ENCODE data around the gene KDF1.
"Not testable (repeated sequence)": the region's sequence is repeated elsewhere in the genome, so short reads cannot be mapped to it uniquely, and the experiment has no call there.

KDF1 gene

DNA sequence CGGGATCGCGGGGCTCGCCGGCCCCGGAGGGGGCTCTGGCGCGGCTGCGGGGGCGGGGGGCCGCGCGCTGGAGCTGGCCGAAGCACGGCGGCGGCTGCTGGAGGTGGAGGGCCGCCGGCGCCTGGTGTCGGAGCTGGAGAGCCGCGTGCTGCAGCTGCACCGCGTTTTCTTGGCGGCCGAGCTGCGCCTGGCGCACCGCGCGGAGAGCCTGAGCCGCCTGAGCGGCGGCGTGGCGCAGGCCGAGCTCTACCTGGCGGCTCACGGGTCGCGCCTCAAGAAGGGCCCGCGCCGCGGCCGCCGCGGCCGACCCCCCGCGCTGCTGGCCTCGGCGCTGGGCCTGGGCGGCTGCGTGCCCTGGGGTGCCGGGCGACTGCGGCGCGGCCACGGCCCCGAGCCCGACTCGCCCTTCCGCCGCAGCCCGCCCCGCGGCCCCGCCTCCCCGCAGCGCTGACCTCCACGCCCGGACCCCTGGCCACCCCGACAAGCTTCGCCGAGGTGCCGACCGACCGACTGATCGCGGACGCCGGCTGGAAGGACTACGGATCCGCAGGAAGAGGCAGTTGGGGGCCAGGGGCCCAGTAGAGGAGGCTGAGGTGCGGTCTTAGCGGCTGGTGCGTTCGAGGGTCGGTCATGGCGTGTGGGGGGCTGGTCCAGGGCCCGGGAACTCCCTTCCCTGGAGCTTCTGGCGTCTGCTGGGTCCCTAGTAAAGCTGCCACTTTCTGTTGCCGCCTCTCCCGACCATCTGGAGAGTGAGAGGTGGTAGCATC is 33.9 kb upstream of the KDF1 start:
- no peak for DNase-seq (ENCODE audit: low spot score)

DNA sequence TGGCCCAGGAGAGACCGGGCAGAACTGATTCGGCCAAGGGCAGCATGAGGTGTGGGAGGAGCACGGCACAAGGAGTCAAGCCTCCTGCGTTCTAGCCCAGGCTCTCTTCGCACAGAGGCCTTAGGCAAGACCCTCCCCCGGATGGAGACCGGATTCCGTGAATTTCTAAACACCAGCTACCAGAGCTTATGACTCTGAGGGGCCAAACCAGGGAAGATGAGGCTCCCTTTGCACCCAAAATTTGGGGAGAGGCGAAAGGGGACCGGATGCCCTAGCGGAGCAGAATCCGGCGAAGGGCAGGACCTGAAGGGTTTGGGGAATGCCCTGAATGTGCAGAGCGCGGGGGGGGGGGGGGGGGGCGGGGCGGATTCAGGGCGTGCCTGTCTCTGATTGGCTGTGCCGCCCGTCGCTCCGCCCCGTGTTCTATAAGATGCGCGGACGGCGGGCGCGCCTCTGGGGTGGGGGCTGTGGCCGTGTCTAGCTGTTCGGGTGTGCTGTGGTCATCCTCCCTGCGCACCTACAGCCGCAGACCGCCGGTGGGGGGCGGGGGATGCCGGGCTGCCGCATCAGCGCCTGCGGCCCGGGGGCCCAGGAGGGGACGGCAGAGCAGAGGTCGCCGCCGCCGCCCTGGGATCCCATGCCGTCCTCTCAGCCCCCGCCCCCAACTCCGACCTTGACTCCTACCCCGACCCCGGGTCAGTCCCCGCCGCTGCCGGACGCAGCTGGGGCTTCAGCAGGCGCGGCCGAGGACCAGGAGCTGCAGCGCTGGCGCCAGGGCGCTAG is 33.2 kb upstream of the KDF1 start, which contains the start of gene TRNP1:
Gene TRNP1, plus strand, starts transcription at position 456 of the 783 bp plus-strand sequence. Its CDS starts 95 bp downstream, at position 551.
- DNase-seq (ENCODE audit: low spot score): no peak

DNA sequence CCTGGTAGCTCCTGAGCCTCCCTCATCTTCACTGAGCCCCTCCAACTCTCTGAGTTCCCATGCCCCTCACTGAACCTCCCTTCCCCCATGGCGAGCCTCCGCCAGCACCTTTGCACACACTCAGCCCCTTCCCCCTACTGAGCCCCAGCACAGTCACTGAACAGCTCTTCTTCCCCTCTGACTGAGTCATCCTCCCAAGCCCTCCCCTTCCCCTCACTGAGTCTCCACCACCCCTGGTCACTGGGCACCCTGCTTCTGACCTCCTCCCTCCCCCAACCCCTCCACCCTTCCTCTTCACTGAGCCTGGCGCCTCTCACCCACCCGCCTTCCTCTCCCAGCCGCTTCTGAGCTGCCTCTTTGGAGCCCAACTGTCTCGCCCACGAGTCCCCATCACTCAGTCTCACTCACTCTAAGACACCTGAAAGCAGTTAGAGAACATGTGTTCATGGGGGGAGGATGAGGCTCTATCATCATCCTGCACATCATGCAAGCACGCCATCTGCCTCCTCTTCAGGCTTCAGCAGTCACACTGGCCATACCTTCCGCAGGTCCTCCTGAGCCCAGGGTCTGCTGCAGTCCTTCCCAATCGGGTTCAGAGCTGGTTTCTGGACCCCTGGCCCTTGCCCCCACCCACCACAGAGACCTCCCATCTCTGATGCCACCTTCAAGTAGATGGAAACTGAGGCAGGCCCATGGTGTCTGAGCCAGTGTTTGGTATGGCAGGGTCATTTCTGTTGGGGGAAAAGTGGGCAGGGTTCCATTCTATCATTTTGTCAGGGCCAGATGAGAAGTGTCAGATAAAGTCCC is 31.2 kb upstream of the KDF1 start:
- DNase-seq (ENCODE audit: low spot score): no peak

DNA sequence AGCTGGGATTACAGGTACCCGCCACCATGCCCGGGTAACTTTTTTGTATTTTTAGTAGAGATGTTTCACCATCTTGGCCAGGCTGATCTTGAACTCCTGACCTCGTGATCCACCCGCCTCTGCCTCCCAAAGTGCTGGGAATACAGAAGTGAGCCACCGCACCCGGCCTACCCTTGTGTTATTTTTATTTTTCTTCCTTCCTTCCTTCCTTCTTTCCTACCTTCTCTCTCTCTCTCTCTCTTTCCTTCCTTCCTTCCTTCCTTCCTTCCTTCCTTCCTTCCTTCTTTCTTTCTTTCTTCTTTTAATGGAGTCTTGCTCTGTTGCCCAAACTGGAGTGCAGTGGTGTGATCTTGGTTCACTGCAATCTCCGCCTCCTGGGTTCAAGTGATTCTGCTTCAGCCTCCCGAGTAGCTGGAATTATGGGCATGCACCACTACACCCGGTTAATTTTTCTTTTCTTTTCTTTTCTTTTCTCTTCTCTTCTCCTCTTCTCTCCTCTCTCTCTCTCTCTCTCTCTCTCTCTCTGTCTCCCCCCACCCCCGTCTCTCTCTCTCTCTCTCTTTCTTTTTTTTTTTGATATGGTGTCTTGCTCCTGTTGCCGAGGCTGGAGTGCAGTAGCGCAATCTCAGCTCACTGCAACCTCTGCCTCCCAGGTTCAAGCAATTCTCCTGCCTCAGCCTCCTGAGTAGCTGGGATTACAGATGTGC is 29.3 kb upstream of the KDF1 start:
- not testable (repeated sequence) for DNase-seq (ENCODE audit: low spot score)

DNA sequence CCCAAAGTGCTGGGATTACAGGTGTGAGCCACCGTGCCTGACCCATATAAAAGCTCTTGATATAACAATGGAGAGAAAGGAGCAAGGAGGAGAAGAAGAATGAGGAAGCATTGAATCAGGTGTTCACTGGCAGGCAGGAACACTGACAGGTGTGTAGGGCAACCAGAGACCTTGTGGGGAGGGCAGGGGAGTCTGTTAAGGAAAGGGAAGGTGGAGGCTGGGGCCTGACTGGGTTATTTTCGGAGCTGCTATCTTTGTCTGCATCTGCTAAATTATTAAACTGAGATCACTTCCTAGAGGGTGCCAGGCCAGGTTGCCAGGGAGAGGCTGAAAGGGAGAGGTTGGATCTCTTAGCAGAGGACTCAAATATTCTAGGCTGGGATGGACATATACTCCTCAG is 26.4 kb upstream of the KDF1 start:
- DNase-seq (ENCODE audit: low spot score): no peak

DNA sequence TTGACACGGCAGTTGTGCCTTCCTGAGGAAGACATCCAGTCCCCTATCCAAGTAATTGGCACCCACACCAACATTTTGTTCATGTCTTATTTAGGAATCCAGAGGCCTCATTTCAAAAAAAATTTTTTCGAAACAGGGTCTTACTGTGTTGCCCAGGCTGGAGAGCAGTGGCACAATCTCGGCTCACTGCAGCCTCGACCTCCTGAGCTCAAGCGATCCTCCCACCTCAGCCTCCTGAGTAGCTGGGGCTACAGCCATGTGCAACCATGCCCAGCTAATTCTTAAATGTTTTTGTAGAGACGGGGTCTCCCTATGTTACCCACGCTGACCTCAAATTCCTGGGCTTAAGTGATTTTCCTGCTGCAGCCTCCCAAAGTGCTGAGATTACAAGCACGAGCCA is 24.0 kb upstream of the KDF1 start:
- DNase-seq (ENCODE audit: low spot score): no peak

DNA sequence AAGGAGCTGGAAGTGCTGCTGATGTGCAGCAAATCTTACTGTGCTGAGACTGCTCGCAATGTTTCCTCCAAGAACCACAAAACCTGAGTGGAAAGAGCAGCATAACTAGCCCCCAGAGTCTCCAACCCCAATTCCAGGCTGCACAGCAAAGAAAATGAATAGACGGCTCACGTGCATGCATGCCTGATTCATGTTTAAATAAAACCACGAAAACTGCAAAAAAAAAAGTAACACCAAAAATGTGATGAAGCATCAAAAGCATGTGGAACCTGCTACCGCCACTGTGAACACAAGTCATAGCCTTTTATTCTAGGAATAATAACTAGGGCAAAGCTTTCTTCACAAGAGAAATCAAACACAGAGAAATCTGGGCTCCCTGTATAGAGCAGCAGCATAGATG is 23.6 kb upstream of the KDF1 start:
- DNase-seq (ENCODE audit: low spot score): no peak

DNA sequence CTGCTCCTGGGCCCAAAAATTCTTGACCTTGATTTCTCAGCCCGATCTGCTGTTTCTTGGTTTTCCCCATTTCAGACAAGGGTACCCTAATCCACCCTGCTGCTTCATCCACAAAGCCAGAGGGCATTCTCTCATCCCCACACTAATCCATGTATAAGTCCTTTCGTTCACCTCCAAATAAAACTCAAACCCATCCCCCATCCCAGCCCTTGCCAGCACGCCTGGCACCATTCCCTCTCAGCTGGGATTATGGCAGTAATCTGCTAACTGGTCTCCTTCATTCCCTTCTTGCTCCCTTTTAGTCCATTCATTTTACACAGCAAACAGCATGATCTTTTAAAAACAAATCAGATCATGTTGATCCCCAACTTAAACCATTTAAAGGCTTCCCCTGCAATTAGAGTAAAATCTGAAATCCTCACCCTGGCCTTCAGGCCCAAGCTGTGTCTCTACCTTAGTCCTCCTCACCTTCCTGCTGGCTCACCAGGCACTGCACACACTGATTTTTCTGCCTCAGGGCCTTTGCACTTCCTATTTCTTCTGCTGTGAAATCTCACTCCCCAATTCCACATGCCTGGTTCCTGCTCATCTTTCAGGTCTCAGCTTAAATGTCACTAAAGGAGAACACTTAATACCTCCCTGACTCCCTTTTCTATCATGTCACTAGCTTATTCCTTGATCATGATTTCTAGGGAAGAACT is 21.0 kb upstream of the KDF1 start:
- DNase-seq (ENCODE audit: low spot score): no peak

DNA sequence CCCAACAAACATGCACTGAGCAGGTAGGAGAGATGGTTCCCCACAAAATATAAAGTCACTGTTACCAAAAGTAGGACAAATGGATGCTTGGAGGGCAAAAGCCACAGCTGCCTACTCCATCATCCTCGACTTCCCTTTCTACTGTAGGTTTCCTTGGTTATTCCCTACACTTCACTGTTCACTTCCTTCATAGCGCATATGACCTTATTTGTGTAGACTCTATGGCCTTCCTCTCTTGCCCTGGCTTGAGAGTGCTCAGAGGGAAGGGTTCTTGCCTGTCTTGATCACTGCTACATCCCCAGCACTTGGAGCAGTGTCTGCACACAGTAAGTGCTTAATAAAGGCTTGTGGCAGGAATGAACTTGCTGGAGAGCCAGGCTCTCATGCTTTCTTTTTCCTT is 18.6 kb upstream of the KDF1 start:
- no peak for DNase-seq (ENCODE audit: low spot score)

DNA sequence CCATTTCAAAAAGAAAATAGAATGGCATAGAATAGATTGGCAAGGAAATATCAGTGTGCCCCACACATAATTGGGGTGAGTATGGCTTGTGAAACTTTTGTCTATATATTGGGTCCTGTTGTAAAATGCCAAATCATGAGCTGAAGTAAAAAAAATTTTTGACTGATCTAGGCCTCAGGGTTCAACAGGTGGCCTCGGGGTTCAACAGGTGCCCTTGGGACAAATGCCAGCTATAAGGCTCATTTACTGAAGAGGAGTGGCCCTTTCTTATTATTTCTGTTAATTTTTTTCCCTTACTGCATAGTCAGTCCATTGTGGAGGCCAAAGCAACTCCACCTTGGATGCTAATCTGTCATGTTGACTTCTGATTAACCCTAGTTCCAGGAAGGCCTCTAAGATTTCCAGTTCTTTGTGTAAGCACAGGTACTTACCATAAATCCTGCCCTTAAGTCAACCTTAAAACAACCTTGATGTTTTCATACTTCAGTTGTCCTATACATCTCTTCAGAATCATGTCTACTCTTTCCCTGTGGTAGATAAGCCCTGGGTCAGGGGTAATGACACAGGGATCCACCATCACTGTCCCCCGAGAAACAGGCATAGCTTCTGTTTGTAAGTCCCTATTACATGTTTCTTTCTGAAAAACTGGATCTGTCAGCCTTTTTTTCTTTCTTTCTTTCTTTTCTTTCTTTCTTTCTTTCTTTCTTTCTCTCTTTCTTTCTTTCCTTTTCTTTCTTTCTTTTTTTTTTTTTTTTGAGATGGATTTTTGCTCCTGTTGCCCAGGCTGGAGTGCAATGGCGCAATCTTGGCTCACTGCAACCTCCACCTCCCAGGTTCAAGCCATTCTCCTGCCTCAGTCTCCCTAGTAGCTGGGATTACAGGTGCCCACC is 16.6 kb upstream of the KDF1 start:
- no peak for DNase-seq (ENCODE audit: low spot score)

DNA sequence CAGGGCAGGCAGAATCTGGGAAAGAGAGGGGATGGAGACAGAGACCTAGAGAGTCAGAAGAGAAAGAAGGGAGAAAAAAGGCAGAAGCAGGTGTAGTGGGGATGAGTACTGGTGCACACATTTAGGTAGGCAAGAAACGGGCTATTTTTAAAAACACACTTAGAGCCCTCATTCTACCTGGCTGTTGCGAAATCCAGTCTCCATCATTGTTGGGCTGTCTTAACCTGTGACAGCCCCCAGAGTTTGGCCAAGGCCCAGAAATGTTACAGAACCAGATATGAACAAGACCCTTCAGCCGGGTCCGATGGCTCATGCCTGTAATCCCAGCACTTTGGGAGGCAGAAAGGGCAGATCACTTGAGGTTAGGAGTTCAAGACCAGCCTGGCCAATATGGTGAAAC is 12.6 kb upstream of the KDF1 start:
- DNase-seq (ENCODE audit: low spot score): no peak

DNA sequence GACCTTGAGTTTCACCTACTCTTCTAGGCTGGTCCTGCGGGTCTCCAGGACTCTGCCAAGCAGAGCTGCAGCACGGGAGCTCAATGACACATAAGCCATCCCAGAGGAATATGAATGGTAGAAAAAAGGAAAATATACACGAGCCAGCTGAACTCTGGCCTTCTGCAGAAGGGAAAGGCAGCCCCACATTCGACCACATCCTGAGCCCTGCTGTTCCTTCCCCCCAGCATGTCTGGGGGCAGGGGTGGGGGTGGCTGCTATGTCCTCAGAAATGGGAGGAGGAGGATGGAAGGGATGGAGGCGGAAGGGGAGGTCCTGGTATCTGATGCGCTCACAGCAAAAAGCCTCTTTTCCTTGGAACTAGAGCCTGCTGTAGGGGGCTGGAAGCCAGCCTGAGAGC is 12.1 kb upstream of the KDF1 start:
- no peak for DNase-seq (ENCODE audit: low spot score)

DNA sequence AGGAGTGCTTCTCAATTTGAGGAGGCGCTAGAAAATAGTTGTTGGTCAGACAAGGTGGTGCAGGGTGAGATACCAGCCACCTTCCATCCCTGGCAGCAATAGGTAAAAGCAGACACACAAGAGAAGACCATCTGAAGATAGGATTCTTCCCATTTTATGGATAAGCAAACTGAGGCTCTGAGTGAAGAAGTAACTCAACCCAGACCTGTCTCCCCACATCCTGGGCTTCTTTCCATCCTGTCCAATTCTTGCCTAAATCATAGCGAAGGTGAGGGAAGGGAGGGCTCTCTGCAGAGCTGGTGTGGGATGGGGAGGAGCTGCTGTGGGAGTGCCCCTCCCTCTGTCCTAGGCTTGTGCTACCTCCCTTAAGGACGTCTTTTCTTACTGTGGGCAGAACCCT is 11.3 kb upstream of the KDF1 start:
- no peak for DNase-seq (ENCODE audit: low spot score)

DNA sequence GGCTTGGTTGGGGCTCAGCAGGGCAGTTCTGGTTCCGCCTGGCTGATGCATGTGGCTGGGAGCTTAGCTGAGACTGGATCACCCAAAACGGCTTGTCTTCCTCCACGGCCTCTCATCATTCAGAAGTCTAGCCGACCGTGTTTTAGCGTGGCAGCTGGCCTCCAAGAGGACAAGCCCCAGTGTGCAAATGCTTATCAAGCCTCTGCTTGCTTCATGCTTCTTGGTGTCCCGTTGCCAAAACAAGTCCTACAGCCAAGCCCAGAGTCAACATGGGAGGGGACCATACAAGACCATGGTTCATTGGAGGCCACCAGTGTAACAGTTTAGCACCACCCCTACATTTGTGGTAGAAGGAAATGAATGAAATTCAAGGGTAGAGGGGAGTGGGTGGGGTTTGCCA is 10.5 kb upstream of the KDF1 start:
- no peak for DNase-seq (ENCODE audit: low spot score)

DNA sequence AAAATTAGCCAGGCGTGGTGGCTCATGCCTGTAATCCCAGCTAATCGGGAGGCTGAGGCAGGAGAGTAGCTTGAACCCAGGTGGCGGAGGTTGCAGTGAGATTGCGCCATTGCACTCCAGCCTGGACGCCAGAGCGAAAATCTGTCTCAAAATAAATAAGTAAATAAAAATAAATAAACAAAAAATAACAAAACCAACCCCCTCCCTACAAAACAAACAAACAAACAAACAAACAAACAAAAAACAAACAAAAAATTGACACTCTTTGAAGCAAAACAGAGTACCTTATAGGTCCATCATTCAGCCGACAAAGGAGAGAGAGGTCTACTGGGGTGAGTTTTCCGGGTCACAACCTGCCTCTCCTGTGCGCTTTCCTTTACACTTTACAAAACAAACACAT is 5.4 kb upstream of the KDF1 start:
- DNase-seq (ENCODE audit: low spot score): no peak

DNA sequence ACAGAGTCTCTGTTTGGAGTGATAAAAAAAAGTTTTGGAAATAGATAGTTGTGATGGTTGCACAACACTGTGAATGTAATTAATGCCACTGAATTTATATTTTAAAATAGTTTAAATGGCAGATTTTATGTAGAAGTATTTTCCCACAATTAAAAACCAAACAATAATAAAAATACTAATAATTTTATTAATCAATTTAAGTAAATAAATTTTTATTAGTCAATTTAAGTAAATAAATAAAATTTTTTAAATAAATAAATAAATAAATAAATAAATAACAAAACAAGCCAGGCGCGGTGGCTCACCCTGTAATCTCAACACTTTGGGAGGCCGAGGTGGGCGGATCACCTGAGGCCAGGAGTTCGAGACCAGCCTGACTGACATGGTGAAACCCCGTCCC is 4.9 kb upstream of the KDF1 start:
- no peak for DNase-seq (ENCODE audit: low spot score)

DNA sequence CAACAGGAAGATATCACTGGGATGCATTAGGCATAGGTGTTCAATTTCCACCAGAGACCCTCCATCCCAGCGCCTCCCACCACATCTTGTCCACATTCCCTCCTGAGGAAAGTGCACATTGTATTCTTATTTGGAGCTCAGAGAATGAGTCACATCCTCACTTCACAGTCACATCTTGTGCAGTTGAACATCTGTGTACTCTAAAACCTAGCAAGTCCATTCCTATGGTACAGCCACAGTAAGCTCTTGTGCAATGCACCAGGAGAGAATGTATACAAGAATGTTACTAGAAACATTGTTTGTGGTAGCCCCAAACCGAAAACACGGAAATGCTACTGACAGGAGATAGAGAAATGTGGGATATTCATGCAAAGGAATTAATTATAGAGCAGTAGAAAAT is 1.6 kb upstream of the KDF1 start:
- no peak for DNase-seq (ENCODE audit: low spot score)

DNA sequence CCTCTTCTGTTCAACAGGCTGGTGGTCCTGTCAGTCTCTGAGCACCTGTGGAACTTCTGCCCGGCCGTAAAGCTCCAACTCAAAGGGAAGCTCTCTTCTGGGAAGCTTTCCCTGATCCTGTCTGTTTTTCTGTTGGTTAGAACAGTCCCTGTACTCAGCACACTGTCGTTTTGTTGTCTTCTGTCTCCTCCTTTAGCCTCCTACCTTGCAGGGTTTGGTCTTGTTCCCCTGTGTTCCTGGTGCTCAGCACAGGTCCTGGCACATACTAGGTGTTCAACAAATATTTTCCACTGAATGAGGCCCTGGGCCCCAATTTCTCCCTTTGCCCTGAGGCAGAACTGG is 328 bp upstream of the KDF1 start:
- no peak for DNase-seq (ENCODE audit: low spot score)

DNA sequence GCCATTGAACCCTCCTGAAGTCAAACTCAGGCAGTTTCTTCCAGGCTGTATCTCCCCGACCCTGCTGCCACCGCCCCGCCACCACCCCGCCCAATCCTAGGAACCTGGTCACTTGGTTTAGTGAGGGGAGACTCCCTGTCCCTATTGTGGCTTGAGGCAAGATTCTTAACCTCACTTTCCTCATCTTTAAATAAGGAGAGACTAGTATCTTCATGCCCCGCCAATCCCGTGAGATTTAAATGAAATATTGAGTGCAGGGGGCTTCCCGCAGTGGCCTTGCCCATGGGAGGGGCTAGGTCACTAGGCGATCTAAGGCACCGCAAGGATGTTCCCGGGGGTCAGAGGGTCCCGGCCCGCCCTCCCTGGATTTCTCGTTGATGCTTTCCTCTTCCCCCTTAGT is 998 bp downstream of the KDF1 start:
- DNase-seq (ENCODE audit: low spot score): no peak

DNA sequence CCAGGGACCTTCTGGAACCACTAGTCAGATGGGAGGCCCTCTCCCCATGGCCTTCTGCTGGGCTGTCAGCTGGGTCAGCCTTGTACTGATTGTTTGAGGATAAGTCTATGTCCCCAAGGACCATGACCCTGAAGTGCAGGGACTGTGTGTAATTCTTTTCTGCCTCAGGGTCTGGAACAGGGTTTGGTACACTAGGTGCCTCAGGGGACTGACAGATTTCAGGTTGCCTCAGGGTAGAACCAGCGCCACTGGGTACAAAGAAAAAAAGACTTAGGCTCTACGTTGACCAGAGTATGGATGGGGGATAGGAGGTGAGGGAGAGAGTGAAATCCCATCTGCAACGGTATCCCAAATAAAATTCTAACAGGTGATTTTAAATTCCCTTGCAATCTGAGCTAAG is 3.0 kb downstream of the KDF1 start:
- DNase-seq (ENCODE audit: low spot score): no peak

DNA sequence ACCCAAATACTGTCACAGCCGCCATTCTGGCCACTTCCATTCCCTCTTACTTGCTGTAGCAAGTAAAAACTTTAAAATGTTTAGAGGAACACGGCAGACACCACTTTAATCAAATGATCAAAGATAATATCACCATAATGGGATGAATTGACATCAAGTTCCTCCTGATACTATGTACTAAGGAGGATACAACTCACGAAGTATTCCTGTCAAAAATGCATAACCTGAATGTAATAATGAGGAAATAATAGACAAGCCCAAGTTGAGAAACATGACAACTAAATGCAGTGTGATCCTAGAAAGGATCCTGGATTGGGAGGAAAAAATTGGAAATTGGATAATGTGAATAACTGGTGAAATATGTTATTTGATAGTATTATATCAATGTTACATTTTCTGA is 3.9 kb downstream of the KDF1 start:
- no peak for DNase-seq (ENCODE audit: low spot score)
